Left ventricle myocardium inferior (tissue), 1 donor: ENCODE data around the gene SERPINB7. TPM values are rescaled to one million over a fixed set of nuclear protein-coding genes. Genes with fewer than 3 reads are reported as not detected.

Experiments used
- DNase-seq: peaks from one replicate; pipeline ENCODE4 v3.0.0-alpha.2; 2020
- H3K27ac ChIP-seq: fragments of 200-600 bp; replicated peaks from 2 replicates; pipeline ENCODE4 v1.8.0; 2021
- H3K27me3 ChIP-seq: fragments of 200-600 bp; 2 replicates; pipeline ENCODE4 v1.8.0; 2021; ENCODE audit warnings: low read depth
- H3K36me3 ChIP-seq: fragments of 200-600 bp; 2 replicates; pipeline ENCODE4 v1.8.0; 2021
- H3K4me1 ChIP-seq: fragments of 200-600 bp; 2 replicates; pipeline ENCODE4 v1.8.0; 2021
- H3K4me3 ChIP-seq: fragments of 200-600 bp; 2 replicates; pipeline ENCODE4 v1.8.0; 2021; ENCODE audit warnings: mild to moderate bottlenecking, moderate library complexity
- H3K9me3 ChIP-seq: fragments of 200-600 bp; replicated peaks from 2 replicates; pipeline ENCODE4 v1.8.0; 2021
- CTCF ChIP-seq: fragments of 200-600 bp; IDR thresholded peaks from 2 replicates; pipeline ENCODE4 v1.8.0; 2021; ENCODE audit warnings: antibody characterized with exemption, mild to moderate bottlenecking, borderline replicate concordance
- intact Hi-C: fragments of 100-400 bp; cut with micrococcal nuclease; formaldehyde crosslinking; loops from one replicate; pipeline ENCODE4 v1.11.0; 2022
- total RNA-seq: library from RNA; stranded (reverse); fragmentation: NEBNext Ultra II Directional; extraction: Animal tissue kit (Norgen Biotek cat#: 25700); gene quantifications from one replicate; pipeline ENCODE4 v1.2.1, GENCODE V29; 2021
- donor health status: DM: no; HTN: yes; CAD: no; lungs with severe emphysema.

SERPINB7 gene
- total RNA-seq, 1 donor from 2014 or later: not detected

GRCh38 chr18:63774511-63774910 is 707 bp upstream of the SERPINB7 start:
- Histone ChIP-seq H3K4me3 (no peak overlapping the region), H3K27me3 (no peaks in the 10 kb centered on the region), H3K27ac (no peak overlapping the region), H3K36me3 (no peaks in the 10 kb centered on the region), H3K4me1 (no peaks in the 10 kb centered on the region), H3K9me3 (no peaks in the 10 kb centered on the region)
- TF ChIP-seq CTCF: no peak
- intact Hi-C loops: no loop called here
- DNase-seq: no peak

- Histone ChIP-seq H3K9me3 (no peaks in the 10 kb centered on the region), H3K27me3 (no peaks in the 10 kb centered on the region), H3K4me1 (no peaks in the 10 kb centered on the region), H3K36me3 (no peaks in the 10 kb centered on the region), H3K4me3 (no peak overlapping the region), H3K27ac (no peak overlapping the region)
- intact Hi-C loops: no loop called here
- TF ChIP-seq CTCF: no peak
- no peak for DNase-seq
Measured at GRCh38 chr18:63779386-63779785, 4.2 kb downstream of the SERPINB7 start.

- no peaks in the 10 kb centered on the region for H3K36me3 ChIP-seq
- DNase-seq: no peak
- H3K27me3 ChIP-seq: no peaks in the 10 kb centered on the region
- no peak for TF ChIP-seq CTCF
- intact Hi-C loops: no loop called here
- no peak overlapping the region for H3K27ac ChIP-seq
- no peaks in the 10 kb centered on the region for H3K4me1 ChIP-seq
- H3K9me3 ChIP-seq: no peaks in the 10 kb centered on the region
- no peak overlapping the region for H3K4me3 ChIP-seq
Measured at GRCh38 chr18:63783394-63783793, 8.2 kb downstream of the SERPINB7 start.

- Histone ChIP-seq H3K36me3 (no peaks in the 10 kb centered on the region), H3K27ac (no peak overlapping the region), H3K27me3 (no peaks in the 10 kb centered on the region), H3K4me3 (no peak overlapping the region), H3K9me3 (no peaks in the 10 kb centered on the region), H3K4me1 (no peaks in the 10 kb centered on the region)
- intact Hi-C loops: no loop called here
- no peak for TF ChIP-seq CTCF
- no peak for DNase-seq
Measured at GRCh38 chr18:63784787-63785452, 9.7 kb downstream of the SERPINB7 start.

GRCh38 chr18:63787673-63788072 is 12.5 kb downstream of the SERPINB7 start:
- TF ChIP-seq CTCF: no peak
- Histone ChIP-seq H3K27me3 (no peaks in the 10 kb centered on the region), H3K4me3 (no peak overlapping the region), H3K36me3 (no peaks in the 10 kb centered on the region), H3K9me3 (peaks cover 8% of the 10 kb centered on the region), H3K27ac (no peak overlapping the region), H3K4me1 (no peaks in the 10 kb centered on the region)
- intact Hi-C loops: no loop called here
- DNase-seq: no peak
